ENCODE results near the gene SYDE2.

GRCh38 chr1:85171721-85172120 lies 29.1 kb downstream of the SYDE2 start:
- TF ChIP-seq, protein P1, sequence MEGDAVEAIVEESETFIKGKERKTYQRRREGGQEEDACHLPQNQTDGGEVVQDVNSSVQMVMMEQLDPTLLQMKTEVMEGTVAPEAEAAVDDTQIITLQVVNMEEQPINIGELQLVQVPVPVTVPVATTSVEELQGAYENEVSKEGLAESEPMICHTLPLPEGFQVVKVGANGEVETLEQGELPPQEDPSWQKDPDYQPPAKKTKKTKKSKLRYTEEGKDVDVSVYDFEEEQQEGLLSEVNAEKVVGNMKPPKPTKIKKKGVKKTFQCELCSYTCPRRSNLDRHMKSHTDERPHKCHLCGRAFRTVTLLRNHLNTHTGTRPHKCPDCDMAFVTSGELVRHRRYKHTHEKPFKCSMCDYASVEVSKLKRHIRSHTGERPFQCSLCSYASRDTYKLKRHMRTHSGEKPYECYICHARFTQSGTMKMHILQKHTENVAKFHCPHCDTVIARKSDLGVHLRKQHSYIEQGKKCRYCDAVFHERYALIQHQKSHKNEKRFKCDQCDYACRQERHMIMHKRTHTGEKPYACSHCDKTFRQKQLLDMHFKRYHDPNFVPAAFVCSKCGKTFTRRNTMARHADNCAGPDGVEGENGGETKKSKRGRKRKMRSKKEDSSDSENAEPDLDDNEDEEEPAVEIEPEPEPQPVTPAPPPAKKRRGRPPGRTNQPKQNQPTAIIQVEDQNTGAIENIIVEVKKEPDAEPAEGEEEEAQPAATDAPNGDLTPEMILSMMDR (IDR thresholded peaks at IDR 0.05; ENCODE audit: poor library complexity) = no peak
- no peak for TF ChIP-seq EZH2 (IDR thresholded peaks at IDR 0.05; ENCODE audit: borderline replicate concordance)

Measured in hepatocyte (in vitro differentiated cells).